ENCODE results near the gene PFN1.

The PFN1 gene

DNA sequence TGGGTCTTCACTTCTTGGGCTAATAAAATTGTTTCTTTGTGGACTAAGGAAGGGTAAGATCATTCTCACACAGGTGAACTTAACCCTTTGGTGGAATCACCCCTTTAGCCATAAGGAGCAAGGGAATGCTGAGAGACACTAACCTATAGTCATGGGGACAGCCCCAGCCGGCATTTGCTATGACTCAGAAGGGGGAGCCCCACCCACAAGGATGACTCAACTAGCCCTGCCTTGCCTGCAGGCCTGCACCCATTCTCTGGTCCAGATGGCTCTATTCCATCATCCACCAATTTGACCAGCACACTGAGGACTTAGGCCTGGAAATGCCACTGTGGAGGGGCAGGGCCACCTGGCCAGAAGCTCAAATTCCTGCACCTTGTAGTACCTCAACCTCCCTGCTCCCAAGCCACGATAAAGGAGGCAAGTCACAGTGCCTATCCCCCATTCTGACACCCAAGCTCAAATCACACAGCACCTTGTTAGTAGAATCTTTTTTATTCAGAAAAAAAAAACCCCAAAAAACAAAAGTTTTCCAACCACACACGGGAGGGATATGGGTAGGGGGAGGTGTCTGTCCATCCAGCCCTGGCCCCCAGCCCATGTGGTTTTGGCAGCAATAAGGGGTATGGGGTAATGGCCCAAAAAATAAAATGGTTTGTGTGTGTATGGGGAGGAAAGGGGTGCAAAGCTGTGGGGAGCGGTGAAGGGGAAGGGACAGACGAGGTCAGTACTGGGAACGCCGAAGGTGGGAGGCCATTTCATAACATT lies 3.0 kb downstream of the PFN1 start:
- TF ChIP-seq, protein P1, sequence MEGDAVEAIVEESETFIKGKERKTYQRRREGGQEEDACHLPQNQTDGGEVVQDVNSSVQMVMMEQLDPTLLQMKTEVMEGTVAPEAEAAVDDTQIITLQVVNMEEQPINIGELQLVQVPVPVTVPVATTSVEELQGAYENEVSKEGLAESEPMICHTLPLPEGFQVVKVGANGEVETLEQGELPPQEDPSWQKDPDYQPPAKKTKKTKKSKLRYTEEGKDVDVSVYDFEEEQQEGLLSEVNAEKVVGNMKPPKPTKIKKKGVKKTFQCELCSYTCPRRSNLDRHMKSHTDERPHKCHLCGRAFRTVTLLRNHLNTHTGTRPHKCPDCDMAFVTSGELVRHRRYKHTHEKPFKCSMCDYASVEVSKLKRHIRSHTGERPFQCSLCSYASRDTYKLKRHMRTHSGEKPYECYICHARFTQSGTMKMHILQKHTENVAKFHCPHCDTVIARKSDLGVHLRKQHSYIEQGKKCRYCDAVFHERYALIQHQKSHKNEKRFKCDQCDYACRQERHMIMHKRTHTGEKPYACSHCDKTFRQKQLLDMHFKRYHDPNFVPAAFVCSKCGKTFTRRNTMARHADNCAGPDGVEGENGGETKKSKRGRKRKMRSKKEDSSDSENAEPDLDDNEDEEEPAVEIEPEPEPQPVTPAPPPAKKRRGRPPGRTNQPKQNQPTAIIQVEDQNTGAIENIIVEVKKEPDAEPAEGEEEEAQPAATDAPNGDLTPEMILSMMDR (IDR thresholded peaks at IDR 0.05; ENCODE audit: borderline replicate concordance, insufficient read depth, low read depth, low read length), result no peak
- peak overlapping the region; percentile 99 for H3K4me3 ChIP-seq (ENCODE audit: low read depth, low read length)

GRCh38 chr17:4944554-4945175 lies 3.7 kb downstream of the PFN1 start:
- TF ChIP-seq, protein P1 (IDR thresholded peaks at IDR 0.05; ENCODE audit: borderline replicate concordance, insufficient read depth, low read depth, low read length), result no peak
- H3K4me3 ChIP-seq (ENCODE audit: low read depth, low read length), result peak overlapping the region; percentile 99

GRCh38 chr17:4944163-4944553 lies 4.2 kb downstream of the PFN1 start:
- TF ChIP-seq, protein P1 (IDR thresholded peaks at IDR 0.05; ENCODE audit: borderline replicate concordance, insufficient read depth, low read depth, low read length), result no peak

DNA sequence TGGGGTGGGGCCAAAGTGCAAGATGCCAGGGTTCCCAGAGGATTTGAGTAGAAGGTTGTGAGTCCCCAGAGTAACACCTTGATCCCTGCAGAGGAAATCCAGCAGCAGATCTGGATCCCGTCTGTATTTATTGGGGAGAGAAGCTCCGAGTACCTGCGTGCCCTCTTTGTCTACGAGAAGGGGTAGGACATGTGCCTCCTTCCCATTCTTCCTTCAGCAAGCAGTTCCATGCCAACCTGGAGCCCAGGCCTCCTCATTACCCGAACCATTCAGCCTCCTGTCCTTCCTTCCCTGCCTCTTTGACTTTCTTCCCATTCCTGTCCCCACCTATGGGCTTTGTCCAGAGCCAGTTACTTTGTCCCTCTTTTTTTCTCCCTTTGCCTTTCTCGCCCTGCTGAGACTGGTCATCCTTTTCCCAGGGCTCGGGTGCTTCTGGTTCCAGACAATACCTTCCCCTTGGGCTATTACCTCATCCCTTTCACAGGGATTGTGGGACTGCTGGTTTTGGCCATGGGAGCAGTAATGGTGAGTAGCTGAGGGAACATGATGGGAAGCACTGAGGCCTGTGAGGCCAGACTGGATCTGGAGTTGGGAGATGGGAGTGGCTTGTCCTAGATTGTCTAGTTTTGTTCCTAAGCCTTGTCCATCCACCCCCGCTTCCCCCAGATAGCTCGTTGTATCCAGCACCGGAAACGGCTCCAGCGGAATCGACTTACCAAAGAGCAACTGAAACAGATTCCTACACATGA lies 5.4 kb downstream of the PFN1 start:
- TF ChIP-seq, protein P1 (IDR thresholded peaks at IDR 0.05; ENCODE audit: borderline replicate concordance, insufficient read depth, low read depth, low read length), result no peak
- no peak overlapping the region for H3K4me3 ChIP-seq (ENCODE audit: low read depth, low read length)

More at GRCh38 chr17:4944163-4944553, 4.2 kb downstream of the PFN1 start:
- H3K4me3 ChIP-seq (ENCODE audit: low read depth, low read length), result peak overlapping the region; percentile 99

GRCh38 chr17:4941319-4941610 lies 7.1 kb downstream of the PFN1 start:
- peak overlapping the region; percentile 92 for H3K4me3 ChIP-seq (ENCODE audit: low read depth, low read length)

GRCh38 chr17:4940555-4941318 lies 7.6 kb downstream of the PFN1 start:
- peak overlapping the region; percentile 92 for H3K4me3 ChIP-seq (ENCODE audit: low read depth, low read length)
- TF ChIP-seq, protein P1 (IDR thresholded peaks at IDR 0.05; ENCODE audit: borderline replicate concordance, insufficient read depth, low read depth, low read length), result no peak

More at GRCh38 chr17:4941319-4941610, 7.1 kb downstream of the PFN1 start:
- TF ChIP-seq, protein P1 (IDR thresholded peaks at IDR 0.05; ENCODE audit: borderline replicate concordance, insufficient read depth, low read depth, low read length), result no peak

Data from GM12875 (cell line).